Fibroblast of skin of scalp (primary cell): ENCODE measurements around the gene UBN1.
"Not testable (repeated sequence)": the region's sequence is repeated elsewhere in the genome, so short reads cannot be mapped to it uniquely, and the experiment has no call there.

Experiments
- DNase-seq: peaks from one replicate; pipeline ENCODE4 v3.0.0-alpha.2; 2013

UBN1 gene

DNA sequence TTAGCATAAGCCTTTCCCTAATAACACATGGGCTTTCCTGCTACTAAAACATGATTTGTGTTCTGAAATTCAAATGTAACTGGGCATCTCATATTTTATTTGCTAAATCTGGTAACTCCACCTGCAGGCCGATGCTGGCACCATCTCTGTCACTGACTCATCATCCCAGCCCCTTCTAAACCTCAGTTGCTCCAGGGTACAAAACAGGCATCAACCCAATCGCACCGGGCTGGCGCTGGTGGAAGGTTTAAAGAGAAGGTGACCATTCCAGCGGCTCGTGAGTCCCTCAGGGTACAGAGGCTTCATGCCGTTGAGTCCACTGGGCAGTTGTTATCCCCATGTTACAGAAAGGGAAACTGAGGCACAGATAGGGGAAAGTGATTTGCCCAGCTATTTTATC, 62.5 kb downstream of the UBN1 start:
- DNase-seq: no peak

DNA sequence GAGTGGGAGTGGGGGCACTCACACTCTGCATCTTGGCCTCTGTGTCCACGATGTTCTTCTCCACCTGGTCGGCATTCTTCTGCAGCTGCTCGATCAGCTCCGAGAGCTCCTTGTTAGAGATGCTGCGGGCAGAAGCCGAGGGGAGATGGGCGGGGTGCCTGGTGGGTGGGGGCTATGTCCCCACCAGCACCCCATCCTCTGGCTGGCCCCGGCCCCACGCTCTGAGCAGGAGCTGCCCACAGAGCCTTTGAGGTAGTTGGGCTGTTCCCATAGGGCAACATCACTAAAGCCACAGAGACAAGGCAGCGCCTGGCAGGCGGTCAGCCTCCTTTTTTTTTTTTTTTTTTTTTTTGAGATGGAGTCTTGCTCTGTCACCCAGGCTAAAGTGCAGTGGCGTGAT, 63.5 kb downstream of the UBN1 start:
- DNase-seq: no peak

DNA sequence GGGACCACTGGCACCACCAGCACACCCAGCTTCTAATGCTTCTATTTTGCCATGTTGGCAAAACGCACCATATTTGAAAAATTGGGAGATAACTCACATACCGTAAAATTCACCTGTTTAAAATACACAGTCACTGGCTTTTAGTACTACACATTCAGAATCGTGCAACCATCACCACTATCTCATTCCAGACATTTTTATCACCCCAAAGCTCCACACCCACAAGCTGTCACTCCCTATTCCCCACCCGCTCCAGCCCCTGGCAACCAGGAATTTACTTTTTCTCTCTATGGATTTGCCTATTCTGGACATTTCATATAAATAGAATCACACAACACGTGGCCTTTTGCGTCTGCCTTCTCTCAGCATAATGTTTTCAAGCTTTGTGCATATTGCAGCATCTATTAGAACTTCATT, 64.7 kb downstream of the UBN1 start:
- DNase-seq: peak; percentile 30

DNA sequence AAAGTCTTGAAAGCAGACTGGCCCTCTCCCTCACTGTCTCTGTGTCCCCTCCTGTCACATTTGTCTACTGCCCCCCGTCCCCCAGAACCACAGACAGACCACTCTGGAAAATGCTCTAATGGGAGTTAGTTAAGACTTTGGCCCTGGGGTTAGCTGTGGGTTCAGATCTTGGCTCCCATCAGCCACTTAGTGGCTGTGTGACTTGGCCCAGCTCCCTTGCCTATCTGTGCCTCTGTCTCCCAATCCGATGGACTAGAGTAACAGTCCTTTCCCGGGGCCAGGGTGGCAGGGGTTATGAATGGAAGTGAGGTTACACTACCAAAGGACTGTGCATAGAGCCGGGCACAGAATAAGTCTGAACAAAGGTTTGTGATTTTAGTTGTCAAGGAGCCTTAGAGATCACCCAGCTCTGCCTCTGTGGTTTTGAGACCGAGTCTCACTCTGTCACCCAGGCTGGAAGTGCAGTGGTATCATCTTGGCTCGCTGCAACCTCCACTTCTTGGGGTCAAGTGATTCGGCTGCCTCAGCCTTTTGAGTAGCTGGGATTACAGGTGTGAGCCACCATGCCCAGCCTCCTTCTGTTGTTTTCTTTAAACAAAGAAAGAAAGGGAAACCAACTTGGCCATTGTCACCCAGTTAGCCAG, 66.0 kb downstream of the UBN1 start:
- no peak for DNase-seq

DNA sequence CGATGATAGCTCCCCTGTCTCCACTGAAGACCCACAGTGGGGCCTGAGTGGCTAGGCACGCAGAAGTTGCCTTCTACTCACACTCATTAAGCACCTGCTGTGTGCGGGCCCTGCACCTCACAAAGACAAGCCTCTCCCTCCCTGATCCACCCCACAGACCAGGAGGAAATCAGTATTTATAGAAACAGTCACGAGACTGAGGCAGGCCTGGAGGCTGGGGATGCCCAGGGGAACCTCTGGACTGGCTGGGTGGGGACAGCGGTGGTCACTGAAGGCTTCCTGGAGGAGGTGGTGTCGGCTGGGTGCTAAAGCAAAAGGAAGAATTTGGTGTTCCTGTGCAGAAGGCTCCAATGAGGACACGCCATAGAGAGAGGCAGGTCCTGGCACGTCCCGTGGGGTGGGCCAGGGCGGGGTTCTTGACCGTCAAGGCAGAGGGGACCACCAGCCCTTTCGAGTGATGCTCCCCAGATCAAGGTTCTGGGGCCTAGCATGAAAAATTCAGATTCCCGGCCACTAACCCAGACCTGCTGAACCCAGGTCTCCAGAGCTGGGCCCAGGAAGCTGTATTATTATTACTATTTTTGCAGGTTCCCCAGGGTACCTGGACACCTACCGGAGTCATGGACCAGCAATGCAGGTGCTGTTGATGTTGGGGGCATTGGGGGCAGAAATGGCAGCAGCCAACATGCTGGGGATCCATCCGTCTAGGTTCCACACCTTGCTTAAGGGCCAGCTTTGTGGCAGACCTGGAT, 66.7 kb downstream of the UBN1 start:
- no peak for DNase-seq

DNA sequence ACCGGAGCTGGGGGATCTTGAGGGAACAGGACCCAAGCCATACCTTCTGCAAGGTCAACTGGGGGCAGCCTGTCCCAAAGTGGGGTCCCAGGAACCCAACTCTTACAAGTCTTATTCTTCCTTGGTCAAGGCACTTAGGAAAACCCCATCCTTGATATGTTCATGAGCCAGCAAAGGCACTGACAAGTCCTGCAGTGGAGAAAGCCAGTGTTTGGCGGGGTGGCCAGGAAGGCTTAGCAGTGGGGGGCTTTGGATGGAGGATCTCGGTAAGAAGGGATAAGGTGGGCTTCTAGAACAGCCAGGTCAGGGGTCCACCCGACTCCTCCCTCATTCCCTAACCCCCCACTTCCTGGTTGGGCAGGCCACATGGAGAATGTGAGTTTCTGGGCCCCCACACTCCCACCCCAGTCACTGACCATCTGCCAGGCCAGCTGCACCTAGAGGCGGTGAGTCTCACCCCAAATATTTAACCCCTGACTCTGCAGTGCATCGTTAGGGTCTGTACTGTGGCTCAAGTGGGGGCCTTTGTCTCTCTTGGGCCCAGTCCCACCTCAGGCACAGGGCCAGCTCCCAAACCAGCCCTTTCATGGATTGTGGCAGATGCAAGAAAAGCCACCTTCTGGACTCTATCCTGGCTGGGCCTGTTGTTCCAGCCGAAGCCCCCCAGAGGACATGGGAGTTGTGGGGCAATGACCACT, 67.4 kb downstream of the UBN1 start:
- no peak for DNase-seq

DNA sequence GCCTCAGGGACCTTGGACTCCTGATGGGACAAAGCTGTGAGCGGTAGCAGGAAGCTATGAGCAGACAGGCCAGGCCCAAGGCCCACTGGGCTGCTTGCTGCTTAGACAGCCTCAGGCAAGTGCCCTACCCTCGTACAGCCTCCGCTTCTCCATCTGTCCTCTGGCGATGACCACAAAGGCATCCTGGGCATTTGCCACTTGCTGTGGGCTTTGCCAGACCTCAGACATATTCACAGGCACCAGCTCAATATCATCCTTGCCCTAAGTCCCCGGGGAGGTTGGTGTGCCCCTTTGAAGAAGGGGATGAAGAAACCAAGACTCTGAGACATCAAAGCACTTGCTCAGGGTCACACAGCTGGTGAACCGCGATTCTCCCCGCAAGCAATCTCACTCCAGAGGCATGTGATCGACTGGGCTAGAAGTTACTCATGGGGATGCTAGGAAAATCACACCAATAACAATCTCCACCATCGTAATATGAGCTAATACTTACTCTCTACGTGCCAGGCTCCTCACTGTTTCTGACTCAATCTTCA, 68.0 kb downstream of the UBN1 start:
- DNase-seq: peak; percentile 75

DNA sequence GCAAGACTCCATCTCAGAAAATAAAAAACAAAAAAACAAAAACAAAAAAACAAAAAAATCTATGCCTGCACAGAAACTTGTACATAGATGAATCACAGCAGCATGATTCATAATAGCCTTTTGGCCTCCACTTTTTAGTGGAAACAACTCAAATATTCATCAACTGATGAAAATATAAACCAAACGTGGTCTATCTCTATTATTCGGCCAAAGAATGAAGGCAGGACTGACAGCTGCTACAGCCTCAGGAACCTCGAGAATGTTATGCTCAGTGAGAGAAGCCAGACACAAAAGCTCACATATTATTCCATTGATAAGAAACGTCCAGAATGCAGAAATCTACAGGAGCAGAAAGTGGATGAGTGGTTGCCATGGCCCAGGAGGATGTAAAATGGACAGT, 69.8 kb downstream of the UBN1 start:
- peak; percentile 18 for DNase-seq

DNA sequence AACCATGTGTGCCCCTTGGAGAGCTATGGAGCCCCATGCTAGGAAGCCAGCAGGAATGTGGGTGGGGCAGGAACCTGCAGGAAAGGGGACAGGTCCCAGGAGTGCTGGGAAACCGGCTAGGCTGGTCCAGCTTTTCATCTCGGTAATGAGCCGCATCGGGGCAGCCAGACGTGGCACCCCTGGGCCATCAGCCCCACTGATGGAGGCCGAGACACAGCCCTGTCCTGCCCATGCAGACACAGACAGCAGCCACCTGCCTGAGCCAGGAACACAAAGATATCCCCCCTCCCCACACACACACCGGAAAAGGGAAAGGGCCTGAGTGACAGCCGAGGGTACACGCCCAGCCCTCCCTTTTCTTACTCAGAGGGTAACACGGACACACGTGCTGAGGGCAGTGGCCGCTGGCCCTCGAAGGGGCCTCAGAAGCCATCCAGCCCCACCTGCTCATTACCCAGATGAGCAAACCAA, 71.5 kb downstream of the UBN1 start:
- DNase-seq: no peak

DNA sequence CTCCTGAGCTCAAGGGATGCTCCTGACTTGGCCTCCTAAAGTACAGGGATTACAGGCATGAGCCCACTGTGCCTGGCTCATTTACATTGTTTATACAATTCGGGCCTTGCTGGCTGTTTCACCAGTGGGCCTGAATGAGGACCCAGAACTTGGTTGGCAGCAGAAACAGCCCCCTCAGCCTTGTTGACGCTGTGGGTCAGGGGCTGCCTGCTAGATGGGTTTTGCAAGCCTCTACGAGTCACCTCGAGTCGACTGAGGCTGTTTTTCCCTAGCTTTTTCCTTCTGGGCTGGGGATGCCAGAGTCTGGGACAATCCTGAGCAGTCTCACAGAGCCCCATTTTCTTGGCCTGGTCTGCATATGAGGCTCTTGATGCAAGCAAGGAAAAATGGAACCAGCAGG, 73.5 kb downstream of the UBN1 start:
- no peak for DNase-seq

DNA sequence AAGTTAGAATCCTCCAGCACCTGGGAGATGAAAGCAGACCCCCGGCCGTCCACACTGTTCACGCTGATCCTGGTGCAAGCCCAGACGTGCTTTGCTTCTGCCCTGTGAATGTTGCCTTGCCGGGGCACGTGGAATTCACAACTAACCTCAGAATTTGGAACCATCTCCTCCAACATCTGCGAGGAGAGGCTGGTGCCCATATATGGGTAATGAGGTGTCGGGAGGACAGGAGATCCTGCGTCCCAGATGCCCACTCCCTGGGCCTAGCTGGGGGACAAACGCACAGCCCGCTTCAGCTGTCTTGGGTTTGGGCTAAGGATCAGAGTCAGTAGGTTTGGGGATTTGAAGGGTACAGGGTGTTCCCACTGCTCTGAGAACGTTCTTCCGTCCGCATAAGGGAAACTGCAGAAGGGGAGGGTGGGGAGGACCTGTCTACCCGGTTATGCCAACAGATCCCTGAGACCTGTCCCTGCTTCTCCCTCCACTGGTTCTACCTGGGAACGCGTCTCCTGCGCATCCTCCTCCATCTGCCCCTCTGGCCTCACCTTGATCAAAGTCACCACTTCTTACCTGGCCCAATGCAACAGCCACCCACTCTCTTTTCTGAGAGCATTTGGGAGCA, 75.6 kb downstream of the UBN1 start:
- DNase-seq: no peak

DNA sequence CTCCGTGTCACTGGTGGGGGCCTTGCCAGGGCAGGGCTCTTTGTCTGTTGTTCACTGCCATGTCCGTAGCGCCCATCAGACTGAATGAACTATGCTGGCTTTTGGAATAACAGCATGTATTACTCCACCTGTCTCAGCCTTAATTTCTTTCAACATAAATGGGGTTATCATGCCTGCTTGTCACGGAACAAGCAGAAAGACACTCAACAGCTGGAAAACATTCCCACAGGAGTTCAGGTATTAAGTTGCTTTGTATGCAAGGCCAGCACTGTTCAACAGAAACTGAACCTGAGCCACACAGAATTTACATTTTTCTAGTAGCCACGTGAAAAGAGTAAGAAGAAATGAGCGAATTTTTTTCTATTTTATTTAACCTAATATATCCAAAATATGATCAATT, 76.6 kb downstream of the UBN1 start:
- DNase-seq: no peak

DNA sequence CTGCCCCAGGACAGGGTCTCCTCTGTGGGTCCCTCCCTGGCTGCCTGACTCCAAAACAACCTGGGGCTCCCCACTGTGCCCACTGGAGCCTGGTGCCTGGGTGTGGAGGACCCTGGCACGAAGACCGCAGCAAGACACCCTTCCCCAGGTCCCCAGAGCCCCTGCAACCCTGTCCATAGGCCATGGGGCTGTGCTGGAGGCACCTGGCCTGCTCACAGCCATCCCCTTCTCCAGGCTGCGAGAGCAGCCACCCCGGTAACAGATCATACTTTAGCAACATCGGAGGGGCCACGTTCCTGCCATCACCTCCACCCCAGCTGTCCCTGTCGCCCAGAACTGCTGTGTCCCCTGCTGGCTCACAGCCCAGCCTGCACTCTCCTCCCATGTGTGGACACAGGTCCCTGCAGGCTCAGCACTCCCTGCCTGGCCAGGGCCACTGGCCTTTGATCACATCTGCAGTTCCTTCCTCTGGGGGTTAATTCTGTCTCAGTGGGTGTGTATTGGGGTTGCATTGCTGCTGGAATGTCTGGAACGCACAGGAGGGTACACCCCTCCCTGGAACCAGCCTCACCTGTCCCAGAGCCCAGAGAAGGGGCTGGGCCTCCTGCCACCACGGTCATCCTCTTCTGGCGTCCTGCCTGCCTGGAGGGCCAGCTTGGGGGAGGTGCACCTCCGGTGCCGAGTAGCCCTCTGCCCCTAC, 77.5 kb downstream of the UBN1 start:
- no peak for DNase-seq

DNA sequence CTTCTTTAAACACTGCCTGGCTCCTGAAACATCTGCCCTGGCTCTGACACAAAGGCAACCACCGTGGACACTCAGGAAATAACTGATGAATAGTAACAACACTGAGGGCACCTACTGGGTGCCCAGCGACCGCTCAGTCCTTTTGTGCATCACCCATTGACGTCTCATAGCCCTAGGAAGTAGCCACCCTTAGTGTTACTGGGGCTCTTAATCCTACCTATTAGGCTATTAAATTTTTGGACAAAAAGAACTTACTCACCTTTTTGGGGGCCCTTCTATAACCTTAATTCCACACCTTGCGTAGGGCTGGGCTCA, 78.0 kb downstream of the UBN1 start:
- DNase-seq: no peak

DNA sequence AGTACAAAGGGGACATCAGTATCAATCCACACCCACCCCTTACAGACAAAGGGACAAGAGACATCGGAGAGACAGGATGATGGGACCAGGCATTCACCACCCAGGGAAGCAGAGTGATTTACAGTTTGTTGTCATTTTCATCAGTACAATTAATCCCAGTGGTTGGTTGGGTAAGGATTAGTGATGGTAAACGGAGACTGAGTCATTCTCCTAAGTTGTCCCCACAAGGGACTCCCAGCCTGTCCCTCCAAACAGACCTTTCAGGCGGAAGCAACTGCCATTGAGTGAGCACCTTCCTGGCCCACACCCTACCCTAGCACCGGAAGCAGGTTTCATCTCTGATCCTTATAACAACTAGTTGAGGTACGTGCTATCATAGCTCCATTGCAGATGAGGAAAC, 78.5 kb downstream of the UBN1 start:
- no peak for DNase-seq

DNA sequence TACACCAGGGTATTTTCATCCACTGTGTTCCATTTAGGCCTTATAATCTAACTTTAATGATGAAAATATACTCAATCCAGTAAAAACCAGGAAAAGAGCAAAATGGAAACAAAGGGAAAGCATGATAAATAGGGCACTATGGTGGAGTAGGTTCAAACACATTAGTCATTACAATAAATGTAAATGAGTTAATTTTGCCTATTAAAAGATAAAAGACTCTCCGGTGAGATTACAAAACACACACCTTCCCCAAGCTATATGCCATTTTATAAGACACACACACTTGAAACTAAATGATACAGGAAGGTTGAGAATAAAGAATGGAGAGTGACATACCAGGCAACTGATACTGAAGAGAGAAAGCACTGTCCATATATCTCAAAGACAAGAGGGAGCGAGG, 79.6 kb downstream of the UBN1 start:
- no peak for DNase-seq

DNA sequence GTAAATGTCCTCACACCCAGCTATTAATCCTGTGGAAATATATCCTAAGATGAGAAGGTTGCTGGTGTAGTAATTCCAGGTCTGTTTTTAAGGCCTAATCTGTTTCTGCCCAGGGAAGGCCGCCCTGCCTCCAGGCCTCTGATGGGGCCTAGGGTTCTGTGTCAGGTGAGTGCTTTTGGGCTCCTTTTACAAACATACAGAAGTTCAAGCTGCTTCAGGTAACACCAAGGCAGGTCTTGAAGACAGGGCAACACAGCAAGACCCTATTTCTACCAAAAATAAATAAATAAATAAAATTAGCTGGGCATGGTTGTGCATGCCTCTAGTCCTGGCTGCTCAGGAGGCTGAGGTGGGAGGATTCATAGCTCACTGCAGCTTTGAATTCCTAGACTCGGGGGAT, 80.4 kb downstream of the UBN1 start:
- DNase-seq: no peak

DNA sequence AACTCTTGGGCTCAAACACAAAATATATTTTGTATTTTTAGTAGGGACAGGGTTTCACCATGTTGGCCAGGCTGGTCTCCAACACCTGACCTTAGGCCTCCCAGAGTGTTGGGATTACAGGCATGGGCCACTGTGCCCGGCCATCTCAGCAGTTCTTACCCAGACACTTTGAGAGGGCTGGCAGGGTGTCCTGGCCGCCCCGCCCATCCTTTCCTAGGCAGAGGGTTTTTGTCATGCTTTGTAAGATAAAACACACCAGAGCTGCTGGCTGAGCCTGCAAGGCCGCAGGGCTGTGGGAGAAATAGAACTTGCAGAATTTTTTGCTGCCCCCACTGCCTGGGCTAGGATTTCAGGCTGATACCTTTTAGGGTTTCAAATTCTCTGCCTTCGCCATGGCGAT, 80.9 kb downstream of the UBN1 start:
- DNase-seq: no peak

DNA sequence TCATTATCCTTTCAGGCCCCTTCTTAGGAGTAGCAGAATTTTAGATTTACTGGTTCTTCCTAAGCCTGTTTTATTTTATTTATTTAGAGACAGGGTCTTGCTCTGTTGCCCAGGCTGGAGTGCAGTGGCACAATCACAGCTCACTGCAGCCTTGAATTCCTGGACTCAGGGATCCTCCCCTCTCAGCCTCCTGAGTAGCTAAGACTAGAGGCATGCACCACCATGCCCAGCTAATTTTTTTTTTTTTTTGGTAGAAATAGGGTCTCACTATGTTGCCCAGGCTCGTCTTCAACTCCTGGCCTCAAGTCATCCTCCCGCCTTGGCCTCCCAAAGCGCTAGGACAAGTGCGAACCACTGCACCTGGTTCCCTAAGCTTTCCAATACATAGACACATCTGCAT, 82.3 kb downstream of the UBN1 start:
- not testable (repeated sequence) for DNase-seq

DNA sequence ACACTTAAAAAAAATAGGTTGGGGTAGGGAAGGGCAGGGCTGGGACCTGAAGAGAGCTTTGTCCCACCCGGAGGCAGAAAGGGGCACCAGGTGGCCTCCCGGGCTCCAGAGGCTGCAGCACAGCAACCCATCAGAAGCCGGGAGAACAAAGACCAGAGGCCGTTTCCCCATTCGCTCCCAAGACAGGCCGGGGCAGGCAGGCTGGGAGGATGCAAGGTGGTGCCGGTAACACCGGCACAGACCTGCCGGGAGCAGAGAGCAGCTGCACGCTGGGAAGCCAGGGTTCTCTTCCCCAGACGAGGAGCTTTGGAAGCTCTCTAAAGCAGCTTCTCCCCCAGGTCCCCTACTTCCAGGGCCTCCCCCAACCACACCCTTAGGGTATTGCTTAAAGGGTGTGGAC, 84.1 kb downstream of the UBN1 start:
- DNase-seq: no peak
